NCI-H526 (cell line): Measurements from ENCODE around the gene GOLGA8K.
"Not testable (repeated sequence)": the region's sequence is repeated elsewhere in the genome, so short reads cannot be mapped to it uniquely, and the experiment has no call there.

ENCODE experiments used
- DNase-seq, 2 experiments: peaks; one replicate each; lab custom pipeline; 2025; lab: John Stamatoyannopoulos, UW

The GOLGA8K gene

GRCh38 chr15:32403192-32403591 is at the start of gene GOLGA8K:
Gene GOLGA8K, minus strand, starts transcription at chr15:32403292. Its CDS starts 98 bp downstream, at chr15:32403194.
- DNase-seq, result not testable (repeated sequence)

DNA sequence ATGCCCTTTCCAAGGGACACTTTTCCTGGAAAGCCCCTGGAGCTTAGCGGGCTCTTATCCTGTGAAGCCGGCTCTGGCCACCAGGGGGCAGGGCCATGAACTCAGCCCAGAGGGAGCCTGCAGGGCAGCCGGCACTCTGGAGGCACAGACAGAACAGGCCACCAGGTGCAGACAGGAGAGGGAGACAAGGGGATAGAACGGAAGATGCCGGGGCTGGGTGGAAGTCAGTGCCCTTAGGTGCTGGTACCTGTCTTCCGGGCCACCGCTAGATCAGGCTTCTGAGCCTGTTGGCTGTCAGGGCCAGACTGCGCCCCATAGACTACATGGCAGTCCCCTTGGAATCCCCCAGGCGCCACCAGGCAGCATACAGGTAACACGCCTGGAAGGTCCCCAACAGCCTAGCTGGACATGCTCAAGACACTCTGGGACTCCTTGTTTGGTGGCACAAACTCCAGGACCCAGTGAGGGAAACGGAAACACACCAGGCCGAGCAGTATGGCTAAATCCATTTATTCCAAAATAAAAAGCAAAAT is 37.4 kb upstream of the GOLGA8K start:
- not testable (repeated sequence) for DNase-seq

DNA sequence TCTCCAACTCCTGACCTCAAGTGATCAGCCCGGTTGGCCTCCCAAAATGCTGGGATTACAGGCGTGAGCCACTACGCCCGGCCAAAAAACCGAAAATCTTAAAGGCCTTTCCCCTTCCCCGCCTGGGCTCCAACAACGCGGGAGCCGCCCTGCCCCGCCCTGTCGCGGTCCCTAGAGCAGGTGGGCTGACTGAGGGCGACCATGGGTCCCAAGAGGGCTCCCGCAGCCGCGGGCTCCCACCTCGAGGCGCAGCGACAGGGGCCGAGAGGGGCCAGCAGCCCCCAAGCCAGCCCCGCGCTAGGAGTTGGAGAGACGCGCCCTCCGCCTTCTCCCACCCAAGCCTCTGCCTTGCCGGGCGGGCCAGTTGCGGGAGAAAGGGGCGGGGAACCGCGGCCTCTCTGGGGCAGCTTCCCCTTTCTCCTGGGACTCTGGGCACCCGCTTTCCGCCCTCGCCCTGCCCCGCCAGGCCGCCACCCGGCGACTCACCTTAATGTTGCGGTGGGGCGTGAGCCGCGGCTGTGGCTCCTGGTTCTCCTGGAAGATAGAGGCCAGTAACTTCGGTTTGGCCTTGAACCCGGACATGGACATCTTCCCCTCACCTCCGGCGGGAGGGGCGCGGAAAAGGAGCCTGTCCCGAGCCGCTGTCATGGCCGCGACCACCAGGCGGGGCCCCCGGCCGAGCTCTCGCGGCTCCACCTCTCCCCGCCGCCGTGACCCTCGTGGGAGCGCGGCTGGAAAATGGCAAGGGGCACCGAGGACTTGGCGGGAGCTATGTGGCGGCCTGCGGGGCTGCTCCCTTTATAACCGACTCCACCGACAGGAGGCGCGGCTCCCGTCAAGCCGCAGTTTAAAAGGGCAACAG is 31.2 kb upstream of the GOLGA8K start:
- not testable (repeated sequence) for DNase-seq

DNA sequence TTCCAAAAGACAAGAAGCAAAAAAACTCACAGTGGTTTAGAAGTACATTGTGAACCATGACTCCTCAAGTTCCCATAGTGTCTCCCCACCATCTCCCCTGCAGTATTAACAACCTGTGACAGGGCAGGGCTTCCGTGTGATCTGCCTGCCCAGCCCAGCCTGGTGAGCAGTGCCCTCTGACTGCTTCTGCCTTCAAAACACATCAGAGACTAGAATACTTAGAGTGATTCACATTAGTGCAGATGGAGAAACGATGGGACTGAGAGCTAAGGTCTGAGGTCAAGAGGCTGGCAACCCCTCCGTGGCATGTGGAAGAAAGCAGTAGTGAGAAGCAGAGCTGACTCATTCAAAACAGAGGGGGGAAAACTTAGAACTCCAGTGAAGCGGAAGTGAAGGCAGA is 24.5 kb upstream of the GOLGA8K start:
- not testable (repeated sequence) for DNase-seq

- DNase-seq, result not testable (repeated sequence)
Measured at GRCh38 chr15:32426511-32426910, 23.4 kb upstream of the GOLGA8K start.

GRCh38 chr15:32407903-32408302 is 4.8 kb upstream of the GOLGA8K start:
- not testable (repeated sequence) for DNase-seq

GRCh38 chr15:32396522-32396921 is 6.6 kb downstream of the GOLGA8K start:
- DNase-seq, result not testable (repeated sequence)

- not testable (repeated sequence) for DNase-seq
Measured at GRCh38 chr15:32394745-32395144, 8.3 kb downstream of the GOLGA8K start.

- DNase-seq, result not testable (repeated sequence)
Measured at GRCh38 chr15:32388050-32388648, 14.9 kb downstream of the GOLGA8K start.

DNA sequence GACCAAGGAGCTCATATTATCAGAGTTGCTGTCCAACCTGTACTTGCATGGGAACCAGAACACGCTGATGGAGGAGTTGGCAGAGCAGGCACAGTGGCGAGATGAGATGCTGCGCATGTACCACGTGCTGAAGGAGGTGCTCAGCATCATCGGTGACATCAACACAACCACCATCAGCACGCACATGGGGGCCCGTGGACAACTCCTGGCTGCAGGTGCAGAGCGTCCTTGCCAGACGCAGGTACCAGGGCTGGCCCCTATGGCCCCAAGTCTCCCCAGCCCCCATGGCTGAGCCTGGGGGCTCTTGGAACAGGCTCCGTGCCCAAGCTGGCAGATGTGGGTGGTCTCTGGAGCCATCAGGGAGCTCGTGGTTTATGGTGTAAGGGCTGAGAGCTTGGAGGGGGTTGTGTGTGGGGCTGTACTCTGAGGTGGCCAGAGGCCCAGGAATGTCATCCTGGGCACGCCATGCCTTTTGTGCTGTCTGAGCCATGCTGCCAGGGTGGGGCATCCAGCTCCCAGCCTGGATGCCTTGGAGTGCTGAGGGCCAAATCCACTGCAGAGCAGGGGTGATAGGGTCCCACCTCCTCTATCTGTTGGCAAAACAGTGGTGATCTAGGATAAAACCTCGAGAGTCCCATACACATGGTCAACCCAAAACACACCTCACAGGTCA is 17.1 kb downstream of the GOLGA8K start:
- not testable (repeated sequence) for DNase-seq

DNA sequence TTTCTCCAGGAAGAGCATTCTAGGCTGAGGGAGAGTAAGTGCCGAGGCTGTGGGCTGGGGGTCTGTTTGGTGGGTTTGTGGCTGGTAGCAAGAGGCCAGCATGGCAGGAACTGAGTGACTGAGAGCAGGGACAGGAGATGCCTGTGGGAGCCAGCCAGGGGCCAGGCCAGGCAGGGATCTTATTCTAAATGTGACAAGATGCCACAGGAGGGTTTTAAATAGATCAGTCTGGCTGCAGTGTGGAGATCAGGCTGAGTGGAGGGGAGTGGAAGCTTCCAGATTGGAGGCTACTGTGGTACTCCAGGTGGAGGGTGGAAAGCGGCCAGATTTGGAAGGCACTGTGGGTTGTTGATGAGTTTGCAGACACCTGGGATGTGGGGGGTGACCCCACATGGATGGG is 28.9 kb downstream of the GOLGA8K start:
- DNase-seq, result not testable (repeated sequence)

- not testable (repeated sequence) for DNase-seq
Measured at GRCh38 chr15:32373707-32374106, 29.4 kb downstream of the GOLGA8K start.

- not testable (repeated sequence) for DNase-seq
Measured at GRCh38 chr15:32372075-32372474, 31.0 kb downstream of the GOLGA8K start.

DNA sequence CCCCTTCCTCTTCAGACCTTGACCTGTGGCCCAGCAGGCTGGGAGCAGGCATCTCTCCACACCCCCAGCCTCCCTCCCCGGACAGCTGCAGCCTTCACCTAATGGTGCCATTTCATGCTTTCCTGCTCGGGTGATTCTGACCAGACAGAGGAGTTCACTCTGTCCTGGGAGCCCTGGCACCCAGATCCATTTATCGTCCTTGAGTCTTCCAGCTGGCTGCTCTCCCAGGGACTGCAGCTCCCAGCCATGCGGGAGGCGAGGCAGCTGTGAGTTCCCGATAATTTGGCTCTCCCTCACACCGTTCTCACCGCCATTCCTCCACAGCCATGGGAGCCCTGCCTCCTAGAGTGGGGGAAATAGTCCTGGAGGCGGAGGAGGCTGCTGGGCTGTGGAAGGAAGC is 32.6 kb downstream of the GOLGA8K start:
- DNase-seq, result not testable (repeated sequence)

- not testable (repeated sequence) for DNase-seq
Measured at GRCh38 chr15:32370064-32370463, 33.0 kb downstream of the GOLGA8K start.

DNA sequence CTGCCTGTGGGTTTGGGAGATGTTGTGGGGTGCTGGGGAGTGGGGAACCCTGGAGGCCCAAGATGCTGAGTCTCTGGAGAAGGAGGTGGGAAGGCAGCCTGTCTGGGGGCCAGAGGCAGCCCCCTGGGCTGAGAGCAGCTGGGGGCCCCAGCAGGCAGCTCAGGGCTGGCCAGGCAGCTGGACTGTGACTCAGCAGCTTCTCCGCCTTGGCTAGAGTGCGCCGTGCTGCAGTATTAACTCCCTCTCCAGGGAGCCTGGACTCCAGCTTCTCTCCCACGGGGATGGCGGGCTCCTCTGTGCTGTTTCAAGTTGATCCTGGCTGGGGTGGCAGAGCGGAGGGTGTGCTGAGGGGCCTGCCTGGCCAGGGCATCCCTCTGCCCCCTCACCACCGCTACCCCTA is 36.6 kb downstream of the GOLGA8K start:
- not testable (repeated sequence) for DNase-seq

- DNase-seq, result not testable (repeated sequence)
Measured at GRCh38 chr15:32365955-32366354, 37.1 kb downstream of the GOLGA8K start.

DNA sequence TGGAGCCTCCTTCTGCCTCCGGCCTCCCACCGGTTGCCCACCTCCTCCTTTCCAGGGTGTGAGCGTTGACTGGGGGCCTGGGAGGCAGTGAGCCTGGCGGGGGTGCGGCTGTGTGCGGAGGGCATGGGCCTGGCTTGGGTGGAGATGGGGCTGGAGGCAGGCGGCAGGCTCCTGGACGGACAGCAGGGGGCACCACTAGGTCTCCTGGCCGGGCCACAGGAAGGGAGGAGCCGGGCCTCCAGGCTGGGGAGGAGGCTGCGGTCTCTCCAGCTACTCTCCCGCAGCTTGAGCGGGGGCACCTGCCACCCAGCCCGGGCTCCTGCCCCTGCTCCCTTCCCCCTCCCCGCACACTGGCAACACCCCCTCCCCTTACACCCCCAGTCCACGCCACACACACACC is 38.1 kb downstream of the GOLGA8K start:
- DNase-seq, result not testable (repeated sequence)

GRCh38 chr15:32363449-32363848 is 39.6 kb downstream of the GOLGA8K start:
- DNase-seq, result not testable (repeated sequence)

- not testable (repeated sequence) for DNase-seq
Measured at GRCh38 chr15:32361662-32362061, 41.4 kb downstream of the GOLGA8K start.

DNA sequence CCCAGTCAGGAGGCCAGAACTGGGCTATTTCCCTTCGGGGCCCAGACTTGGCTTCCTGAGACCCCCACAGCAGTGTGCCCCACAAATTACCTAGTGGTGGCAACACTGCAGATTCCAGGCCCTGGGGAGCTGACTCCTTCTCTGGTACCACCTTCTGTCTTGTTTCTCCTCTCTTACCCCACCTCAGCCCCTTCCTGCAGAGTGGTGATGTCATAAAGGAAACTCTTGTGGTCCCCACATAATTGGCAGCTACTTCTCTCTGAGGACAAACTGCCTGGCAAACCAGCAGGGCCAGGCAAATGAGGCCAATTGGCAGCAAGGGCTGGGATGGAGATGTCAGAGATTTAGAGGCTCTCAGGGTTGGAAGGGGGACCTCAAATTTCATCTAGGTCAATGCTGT is 44.6 kb downstream of the GOLGA8K start:
- DNase-seq, result not testable (repeated sequence)

GRCh38 chr15:32356909-32357308 is 46.2 kb downstream of the GOLGA8K start:
- DNase-seq, result not testable (repeated sequence)
